Breast epithelium (tissue), 4 donors: Measurements from ENCODE around the gene PHAX. TPM values are rescaled to one million over a fixed set of nuclear protein-coding genes. Genes with fewer than 3 reads are reported as not detected.
A peak's percentile ranks its signal among the peaks of the same experiment; 100 is the strongest.
"Not testable (repeated sequence)": the region's sequence is repeated elsewhere in the genome, so short reads cannot be mapped to it uniquely, and the experiment has no call there.

Experiments used
- DNase-seq, 2 donors: peaks; one replicate each; pipeline ENCODE4 v3.0.0-alpha.2; 2019; ENCODE audit warnings: low spot score in 2 of 2
- H3K27ac ChIP-seq, 2 donors: fragments of 200-600 bp; sonication (generic) in 1 of 2; one replicate each; pipeline ENCODE4 v1.5.1; 2016 to 2019; ENCODE audit warnings: mild to moderate bottlenecking in 1 of 2
- H3K27me3 ChIP-seq, 2 donors: fragments of 200-600 bp; sonication (generic) in 1 of 2; one replicate each; pipeline versions ENCODE4 v1.5.1 to v1.6.0; 2017 to 2019; ENCODE audit warnings: control low read depth in 1 of 2, mild to moderate bottlenecking in 1 of 2
- H3K36me3 ChIP-seq: fragments of 200-600 bp; one replicate; pipeline ENCODE4 v1.5.1; 2019
- H3K4me1 ChIP-seq, 2 donors: fragments of 200-600 bp; sonication (generic); one replicate each; pipeline ENCODE4 v1.5.1; 2016 to 2019; ENCODE audit warnings: control low read depth in 1 of 2
- H3K4me3 ChIP-seq, 3 donors: fragments of 200-600 bp; sonication (generic); 1 replicate in 2 of 3; 2 replicates in 1 of 3; pipeline ENCODE4 v1.5.1; 2016 to 2019; ENCODE audit warnings: mild to moderate bottlenecking in 3 of 3, moderate library complexity in 2 of 3
- H3K9me3 ChIP-seq, 2 donors: fragments of 200-600 bp; sonication (generic) in 1 of 2; one replicate each; pipeline ENCODE4 v1.5.1; 2016 to 2019; ENCODE audit warnings: control low read depth in 1 of 2
- CTCF ChIP-seq, 3 donors: fragments of 450-650 bp; IDR thresholded peaks; one replicate each; pipeline ENCODE4 v1.5.1; 2016 to 2017; ENCODE audit warnings: antibody characterized with exemption in 3 of 3, mild to moderate bottlenecking in 3 of 3, moderate library complexity in 3 of 3
- POLR2A ChIP-seq: fragments of 450-650 bp; IDR thresholded peaks from one replicate; pipeline ENCODE4 v1.6.1; 2016; ENCODE audit warnings: antibody characterized with exemption, mild to moderate bottlenecking, moderate library complexity
- POLR2AphosphoS5 ChIP-seq, 3 donors: sonication (generic); formaldehyde crosslinking; IDR thresholded peaks; one replicate each; pipeline ENCODE4 v1.6.1; 2017; ENCODE audit warnings: antibody characterized with exemption in 3 of 3
- intact Hi-C: fragments of 100-400 bp; cut with DNase I; formaldehyde crosslinking; loops from one replicate; pipeline ENCODE4 v1.15.1; 2023; ENCODE audit warnings: low total_unique reads
- total RNA-seq, 3 donors: library from RNA; depleted of rRNA; stranded (reverse); fragments of >200 nt; gene quantifications; one replicate each; pipeline ENCODE4 v1.1.0, GENCODE V29; 2016

Gene PHAX
- 10 to 100 TPM; 44.9 to 58.7 (median 54.7) TPM for total RNA-seq

- Histone ChIP-seq H3K27me3 (no peaks in the 10 kb centered on the region), H3K4me1 (peaks cover 0 to 11% of the 10 kb centered on the region in 2 donors), H3K27ac (peak within 1 kb of the TSS; percentile 89 to 90), H3K36me3 (no peaks in the 10 kb centered on the region), H3K4me3 (peak within 1 kb of the TSS; percentile 86 to 100 (median 93)), H3K9me3 (no peaks in the 10 kb centered on the region)
- DNase-seq = peak; percentile 63 to 66
- intact Hi-C loops = no loop called here
- no peak for TF ChIP-seq POLR2A
- TF ChIP-seq CTCF (IDR thresholded peaks at IDR 0.05) = peak; percentile 23 to 50 (median 24)
- TF ChIP-seq POLR2AphosphoS5 (IDR thresholded peaks at IDR 0.05) = peak in 2 of 3 donors; percentile 46 to 78
These were observed at the start of gene PHAX for GRCh38 chr5:126600631-126601511. Gene PHAX (plus strand): TSS chr5:126600947. CDS start chr5:126600963, 16 bp downstream.

- Histone ChIP-seq H3K27me3 (no peaks in the 10 kb centered on the region), H3K36me3 (peaks cover 2% of the 10 kb centered on the region)
- TF ChIP-seq CTCF (IDR thresholded peaks at IDR 0.05) = no peak
- TF ChIP-seq POLR2AphosphoS5 (IDR thresholded peaks at IDR 0.05) = no peak
- no peak for TF ChIP-seq POLR2A
These were observed 48.1 kb upstream of the PHAX start for GRCh38 chr5:126552614-126553013.

GRCh38 chr5:126555101-126555500, 45.6 kb upstream of the PHAX start:
- H3K4me3 ChIP-seq, H3K4me1 ChIP-seq, H3K36me3 ChIP-seq, H3K27me3 ChIP-seq, H3K9me3 ChIP-seq, H3K27ac ChIP-seq, intact Hi-C loops, DNase-seq: not testable (repeated sequence)

More at GRCh38 chr5:126552614-126553013, 48.1 kb upstream of the PHAX start:
- Histone ChIP-seq H3K27ac (no peak overlapping the region), H3K4me3 (no peak overlapping the region), H3K4me1 (no peaks in the 10 kb centered on the region), H3K9me3 (no peaks in the 10 kb centered on the region)
- DNase-seq = no peak
- intact Hi-C loops = no loop called here

GRCh38 chr5:126561908-126562307, 38.8 kb upstream of the PHAX start:
- intact Hi-C loops = no loop called here
- Histone ChIP-seq H3K36me3 (no peaks in the 10 kb centered on the region), H3K27ac (no peak overlapping the region), H3K9me3 (no peaks in the 10 kb centered on the region), H3K27me3 (no peaks in the 10 kb centered on the region), H3K4me3 (no peak overlapping the region), H3K4me1 (no peaks in the 10 kb centered on the region)
- no peak for DNase-seq
- no peak for TF ChIP-seq POLR2A
- TF ChIP-seq POLR2AphosphoS5 (IDR thresholded peaks at IDR 0.05) = no peak
- TF ChIP-seq CTCF (IDR thresholded peaks at IDR 0.05) = no peak

GRCh38 chr5:126562823-126563222, 37.9 kb upstream of the PHAX start:
- Histone ChIP-seq H3K4me3 (no peak overlapping the region), H3K27me3 (no peaks in the 10 kb centered on the region), H3K9me3 (no peaks in the 10 kb centered on the region), H3K4me1 (no peaks in the 10 kb centered on the region), H3K36me3 (no peaks in the 10 kb centered on the region), H3K27ac (no peak overlapping the region)
- intact Hi-C loops = no loop called here
- no peak for DNase-seq
- no peak for TF ChIP-seq CTCF (IDR thresholded peaks at IDR 0.05)
- TF ChIP-seq POLR2A = no peak
- no peak for TF ChIP-seq POLR2AphosphoS5 (IDR thresholded peaks at IDR 0.05)
